ENCODE data around the gene JPT2. TPM values are rescaled to one million over a fixed set of nuclear protein-coding genes. Genes with fewer than 3 reads are reported as not detected.
A peak's percentile ranks its signal among the peaks of the same experiment; 100 is the strongest.
"Not testable (repeated sequence)": the region's sequence is repeated elsewhere in the genome, so short reads cannot be mapped to it uniquely, and the experiment has no call there.

The JPT2 gene
- total RNA-seq, 2 donors from 2014 or later, result 49.8 to 62.4 TPM

- no peak for DNase-seq
- intact Hi-C loops (cut with DNase I, micrococcal nuclease), result no loop called here
- no peak for ATAC-seq
These were observed 22.2 kb downstream of the JPT2 start for GRCh38 chr16:1700246-1700645.

GRCh38 chr16:1701216-1701878 is 23.3 kb downstream of the JPT2 start:
- ATAC-seq (no peak), DNase-seq (no peak)
- intact Hi-C loops (cut with DNase I, micrococcal nuclease), result no loop called here

GRCh38 chr16:1705324-1705687 is 27.2 kb downstream of the JPT2 start:
- DNase-seq; intact Hi-C loops (cut with DNase I, micrococcal nuclease): not testable (repeated sequence)
- peak; percentile 38 for ATAC-seq

- peak; percentile 78 to 92 for DNase-seq
- intact Hi-C loops (cut with DNase I, micrococcal nuclease), result no loop called here
- peak; percentile 91 for ATAC-seq
These were observed 27.8 kb downstream of the JPT2 start, which contains the start of gene MAPK8IP3 for GRCh38 chr16:1705688-1706385. Gene MAPK8IP3 (plus strand): TSS chr16:1706195. CDS start chr16:1706340, 145 bp downstream.

- intact Hi-C loops (cut with DNase I, micrococcal nuclease), result no loop called here
- ATAC-seq, result peak; percentile 35
- no peak for DNase-seq
These were observed 28.5 kb downstream of the JPT2 start for GRCh38 chr16:1706386-1707192.

- intact Hi-C loops (cut with DNase I, micrococcal nuclease), result no loop called here
- ATAC-seq (no peak), DNase-seq (no peak)
These were observed 29.2 kb downstream of the JPT2 start for GRCh38 chr16:1707193-1707790.

GRCh38 chr16:1708083-1708767 is 30.1 kb downstream of the JPT2 start:
- ATAC-seq (no peak), DNase-seq (no peak)
- intact Hi-C loops (cut with DNase I, micrococcal nuclease), result no loop called here

GRCh38 chr16:1708768-1709180 is 30.7 kb downstream of the JPT2 start:
- ATAC-seq (no peak), DNase-seq (no peak)
- intact Hi-C loops (cut with DNase I, micrococcal nuclease), result no loop called here

GRCh38 chr16:1709356-1709755 is 31.3 kb downstream of the JPT2 start:
- ATAC-seq (no peak), DNase-seq (no peak)
- intact Hi-C loops (cut with DNase I, micrococcal nuclease), result no loop called here

- no peak for DNase-seq
- intact Hi-C loops (cut with DNase I, micrococcal nuclease), result no loop called here
- ATAC-seq, result no peak
These were observed 32.9 kb downstream of the JPT2 start for GRCh38 chr16:1710811-1711507.

- ATAC-seq (no peak), DNase-seq (no peak)
- intact Hi-C loops (cut with DNase I, micrococcal nuclease), result no loop called here
These were observed 34.7 kb downstream of the JPT2 start for GRCh38 chr16:1712791-1713261.

- DNase-seq (no peak), ATAC-seq (no peak)
- intact Hi-C loops (cut with DNase I, micrococcal nuclease), result no loop called here
These were observed 35.3 kb downstream of the JPT2 start for GRCh38 chr16:1713331-1713730.

- peak; percentile 24 for ATAC-seq
- intact Hi-C loops (cut with DNase I, micrococcal nuclease), result no loop called here
- no peak for DNase-seq
These were observed 35.9 kb downstream of the JPT2 start for GRCh38 chr16:1713933-1714332.

- ATAC-seq, result no peak
- DNase-seq, result no peak
- intact Hi-C loops (cut with DNase I, micrococcal nuclease), result no loop called here
These were observed 37.1 kb downstream of the JPT2 start for GRCh38 chr16:1715220-1715619.

- DNase-seq; ATAC-seq; intact Hi-C loops (cut with DNase I, micrococcal nuclease): not testable (repeated sequence)
These were observed 40.2 kb downstream of the JPT2 start for GRCh38 chr16:1718236-1718635.

- DNase-seq; intact Hi-C loops (cut with DNase I, micrococcal nuclease): not testable (repeated sequence)
- peak; percentile 20 for ATAC-seq
These were observed 41.6 kb downstream of the JPT2 start for GRCh38 chr16:1719559-1720229.

- intact Hi-C loops (cut with DNase I, micrococcal nuclease), result no loop called here
- DNase-seq, result no peak
- no peak for ATAC-seq
These were observed 43.3 kb downstream of the JPT2 start for GRCh38 chr16:1721372-1721771.

Data from left colon (tissue), 2 donors.